K562 (cell line): ENCODE data around the gene P2RX1. TPM values are rescaled to one million over a fixed set of nuclear protein-coding genes. Genes with fewer than 3 reads are reported as not detected.

Experiments used
- ATF1 ChIP-seq, 2 experiments: fragments of 450-650 bp in 1 of 2; IDR thresholded peaks; 2 replicates each; pipeline ENCODE4 v1.6.1; 2016; ENCODE audit warnings: missing compliant biosample characterization in 1 of 2, missing genetic modification characterization in 1 of 2
- EP400 ChIP-seq: fragments of 450-650 bp; IDR thresholded peaks from 2 replicates; pipeline ENCODE4 v1.6.1; 2017; ENCODE audit warnings: antibody characterized with exemption, mild to moderate bottlenecking, moderate library complexity
- MAFG ChIP-seq: fragments of 450-650 bp; conservative IDR thresholded peaks from 2 replicates; pipeline ENCODE4 v1.6.1; 2016; ENCODE audit warnings: missing genetic modification characterization, missing compliant biosample characterization
- TBP ChIP-seq: optimal IDR thresholded peaks from 2 replicates; pipeline ENCODE3; 2011; ENCODE audit warnings: low read depth, low read length, improper control_type of control experiment
- THRB ChIP-seq: fragments of 450-650 bp; formaldehyde crosslinking; conservative IDR thresholded peaks from 2 replicates; pipeline ENCODE4 v1.4.0; 2022; ENCODE audit warnings: mild to moderate bottlenecking, missing genetic modification characterization
- ZBTB49 ChIP-seq: sonication (generic); formaldehyde crosslinking; IDR thresholded peaks from 2 replicates; pipeline ENCODE4 v1.8.0; 2022; ENCODE audit warnings: missing genetic modification reagents, mild to moderate bottlenecking, borderline replicate concordance
- ZNF717 ChIP-seq: fragments of 250-450 bp; sonication (Bioruptor Pico); IDR thresholded peaks from 2 replicates; pipeline ENCODE4 v1.5.0; 2021
- polyA plus RNA-seq, 8 experiments: library from polyadenylated mRNA; depleted of rRNA in 4 of 8; stranded (reverse) in 5 of 8; unstranded in 3 of 8; fragments of >200 nt; fragmentation: Nextera tagmentation in 2 of 8; fragmentation: Illumina TruSeq in 1 of 8; extraction: Ambion mirVana in 2 of 8; extraction: Trizol in 1 of 8; gene quantifications; 2 replicates each; pipeline versions ENCODE4 v1.2.1 to v1.2.3, GENCODE V29; 2011 to 2014; ENCODE audit warnings: inconsistent platforms in 1 of 8, missing spikeins in 1 of 8
- total RNA-seq, 7 experiments: library from RNA; depleted of rRNA in 6 of 7; stranded (reverse); fragments of >200 nt in 6 of 7; fragmentation: Illumina TruSeq in 2 of 7; extraction: Trizol in 2 of 7; gene quantifications; 2 replicates each; pipeline versions ENCODE4 v1.2.1 to v1.2.3, GENCODE V29; 2011 to 2021; ENCODE audit warnings: low replicate concordance in 1 of 7

P2RX1 gene
- total and polyA plus RNA-seq, 9 of the 15 experiments (the other 6 are each of a cell fraction or from before 2014, with no cell fraction given): 0.27 to 20.3 (median 10.3) TPM

GRCh38 chr17:3922765-3923164 lies 6.5 kb upstream of the P2RX1 start (continued):
- TF ChIP-seq ZBTB49 (CRISPR knock-in tag): no peak
- TF ChIP-seq THRB (CRISPR knock-in tag): 0 out of 2 replicates have a peak, but pooled peaks have one; percentile 55
- no peak for TF ChIP-seq ATF1 (CRISPR knock-in tag; IDR thresholded peaks at IDR 0.05)
- no peak for TF ChIP-seq ATF1 (tag; IDR thresholded peaks at IDR 0.05)
- no peak for TF ChIP-seq EP400
- TF ChIP-seq MAFG: no peak
- TF ChIP-seq TBP: no peak
- no peak for TF ChIP-seq ZNF717
